ENCODE measurements around the gene KAT2B. TPM values are rescaled to one million over a fixed set of nuclear protein-coding genes. Genes with fewer than 3 reads are reported as not detected.
"Not testable (repeated sequence)": the region's sequence is repeated elsewhere in the genome, so short reads cannot be mapped to it uniquely, and the experiment has no call there.

The KAT2B gene
- 9.5 and 15.1 TPM in 2 replicates for total RNA-seq

GRCh38 chr3:20039765-20040547 lies at the start of gene KAT2B:
TSS of gene KAT2B (plus strand) at chr3:20040446. CDS start at chr3:20040478, 32 bp downstream.
- DNase-seq (ENCODE audit: extremely low read depth, low read depth, low spot score), result no peak

GRCh38 chr3:19994796-19995195 lies 45.5 kb upstream of the KAT2B start:
- no peak for DNase-seq (ENCODE audit: extremely low read depth, low read depth, low spot score)

GRCh38 chr3:19997502-19997901 lies 42.7 kb upstream of the KAT2B start:
- DNase-seq (ENCODE audit: extremely low read depth, low read depth, low spot score), result no peak

GRCh38 chr3:20001932-20002331 lies 38.3 kb upstream of the KAT2B start:
- DNase-seq (ENCODE audit: extremely low read depth, low read depth, low spot score), result no peak

- no peak for DNase-seq (ENCODE audit: extremely low read depth, low read depth, low spot score)
Observed at GRCh38 chr3:20007960-20008359, 32.3 kb upstream of the KAT2B start.

GRCh38 chr3:20008646-20009045 lies 31.6 kb upstream of the KAT2B start:
- DNase-seq (ENCODE audit: extremely low read depth, low read depth, low spot score), result no peak

GRCh38 chr3:20012164-20012563 lies 28.1 kb upstream of the KAT2B start, which contains the start of gene PP2D1:
TSS of gene PP2D1 (minus strand) at chr3:20012264. CDS start at chr3:20012072, 192 bp downstream.
- DNase-seq (ENCODE audit: extremely low read depth, low read depth, low spot score), result no peak

GRCh38 chr3:20013396-20013795 lies 26.9 kb upstream of the KAT2B start:
- no peak for DNase-seq (ENCODE audit: extremely low read depth, low read depth, low spot score)

- DNase-seq (ENCODE audit: extremely low read depth, low read depth, low spot score), result no peak
Observed at GRCh38 chr3:20015525-20015924, 24.7 kb upstream of the KAT2B start.

- not testable (repeated sequence) for DNase-seq (ENCODE audit: extremely low read depth, low read depth, low spot score)
Observed at GRCh38 chr3:20016076-20016475, 24.2 kb upstream of the KAT2B start.

- no peak for DNase-seq (ENCODE audit: extremely low read depth, low read depth, low spot score)
Observed at GRCh38 chr3:20022954-20023622, 17.2 kb upstream of the KAT2B start.

- DNase-seq (ENCODE audit: extremely low read depth, low read depth, low spot score), result no peak
Observed at GRCh38 chr3:20023623-20024405, 16.4 kb upstream of the KAT2B start.

GRCh38 chr3:20027136-20027535 lies 13.1 kb upstream of the KAT2B start:
- DNase-seq (ENCODE audit: extremely low read depth, low read depth, low spot score), result no peak

- DNase-seq (ENCODE audit: extremely low read depth, low read depth, low spot score), result no peak
Observed at GRCh38 chr3:20028905-20029331, 11.3 kb upstream of the KAT2B start.

GRCh38 chr3:20031939-20032338 lies 8.3 kb upstream of the KAT2B start:
- DNase-seq (ENCODE audit: extremely low read depth, low read depth, low spot score), result not testable (repeated sequence)

- no peak for DNase-seq (ENCODE audit: extremely low read depth, low read depth, low spot score)
Observed at GRCh38 chr3:20035019-20035418, 5.2 kb upstream of the KAT2B start.

- DNase-seq (ENCODE audit: extremely low read depth, low read depth, low spot score), result no peak
Observed at GRCh38 chr3:20037255-20037996, 2.8 kb upstream of the KAT2B start.

- DNase-seq (ENCODE audit: extremely low read depth, low read depth, low spot score), result no peak
Observed at GRCh38 chr3:20038699-20039465, 1.4 kb upstream of the KAT2B start.

GRCh38 chr3:20039466-20039764 lies 831 bp upstream of the KAT2B start:
- DNase-seq (ENCODE audit: extremely low read depth, low read depth, low spot score), result no peak
